SU-DHL-6 (cell line): ENCODE measurements around the gene HAT1.
"Not testable (repeated sequence)": the region's sequence is repeated elsewhere in the genome, so short reads cannot be mapped to it uniquely, and the experiment has no call there.

Experiments
- H2AFZ ChIP-seq: fragments of 200-600 bp; sonication (generic); 2 replicates; pipeline ENCODE4 v1.6.1; 2014; ENCODE audit warnings: low read depth, mild to moderate bottlenecking, moderate library complexity, mixed read lengths, antibody characterized with exemption, low read length; ENCODE audit not compliant: severe bottlenecking
- H3F3A ChIP-seq: fragments of 200-600 bp; shearing (Covaris generic); 2 replicates; pipeline ENCODE4 v1.6.0; 2016; ENCODE audit warnings: antibody characterized with exemption, mild to moderate bottlenecking; ENCODE audit not compliant: insufficient read depth
- H3K27ac ChIP-seq: fragments of 200-600 bp; sonication (generic); 2 replicates; pipeline ENCODE4 v1.5.1; 2016; ENCODE audit warnings: low read depth, mild to moderate bottlenecking, low read length, moderate library complexity, mixed read lengths
- H3K27me3 ChIP-seq: fragments of 200-600 bp; sonication (generic), shearing (Covaris generic); 2 replicates; pipeline ENCODE4 v1.6.0; 2014; ENCODE audit warnings: mild to moderate bottlenecking, low read length
- H3K36me3 ChIP-seq: fragments of 200-600 bp; sonication (generic); 2 replicates; pipeline ENCODE4 v1.6.1; 2014; ENCODE audit warnings: mild to moderate bottlenecking, low read length, mixed read lengths
- H3K4me2 ChIP-seq: fragments of 300-600, 200-600 bp; shearing (Covaris generic), sonication (generic); 2 replicates; pipeline ENCODE4 v1.6.0; 2014; ENCODE audit warnings: low read length, low read depth, mild to moderate bottlenecking; ENCODE audit not compliant: poor library complexity, severe bottlenecking
- H3K4me3 ChIP-seq: fragments of 200-600 bp; sonication (generic); 2 replicates; pipeline ENCODE4 v1.5.1; 2014; ENCODE audit warnings: antibody characterized with exemption, low read length, mild to moderate bottlenecking, mixed read lengths; ENCODE audit not compliant: insufficient read depth, poor library complexity, severe bottlenecking
- H3K79me2 ChIP-seq: fragments of 200-600 bp; sonication (generic); 2 replicates; pipeline ENCODE4 v1.6.1; 2014; ENCODE audit warnings: mild to moderate bottlenecking, low read length, moderate library complexity; ENCODE audit not compliant: insufficient read depth
- H3K9ac ChIP-seq: fragments of 200-600 bp; sonication (generic); 2 replicates; pipeline ENCODE4 v1.7.0; 2014; ENCODE audit warnings: mild to moderate bottlenecking, low read length
- H3K9me2 ChIP-seq: fragments of 200-600 bp; sonication (generic); replicated peaks from 2 replicates; pipeline ENCODE4 v1.6.1; 2014; ENCODE audit warnings: low read length; ENCODE audit not compliant: insufficient read depth
- H3K9me3 ChIP-seq: fragments of 200-600 bp; sonication (generic); 2 replicates; pipeline ENCODE4 v1.6.1; 2014; ENCODE audit warnings: low read length, mixed read lengths; ENCODE audit not compliant: insufficient read depth
- H4K20me1 ChIP-seq: fragments of 200-600 bp; sonication (generic); 2 replicates; pipeline ENCODE4 v1.6.1; 2014; ENCODE audit warnings: low read depth, mild to moderate bottlenecking, antibody characterized with exemption, low read length, moderate library complexity, mixed read lengths
- EZH2phosphoT487 ChIP-seq: fragments of 200-600 bp; sonication (generic), shearing (Covaris generic); conservative IDR thresholded peaks from 2 replicates; pipeline ENCODE4 v1.6.1; 2018; ENCODE audit warnings: mild to moderate bottlenecking, antibody characterized with exemption, low read length, moderate library complexity, mixed read lengths
- TF ChIP-seq, protein P1 (sequence below): fragments of 200-600 bp; sonication (generic); IDR thresholded peaks from one replicate; pipeline ENCODE4 v1.5.1; 2017; ENCODE audit warnings: antibody characterized with exemption, mild to moderate bottlenecking, low read length, moderate library complexity; ENCODE audit not compliant: insufficient read depth, poor library complexity, severe bottlenecking

HAT1 gene

GRCh38 chr2:171968509-171968908, 46.2 kb downstream of the HAT1 start:
- TF ChIP-seq, protein P1, sequence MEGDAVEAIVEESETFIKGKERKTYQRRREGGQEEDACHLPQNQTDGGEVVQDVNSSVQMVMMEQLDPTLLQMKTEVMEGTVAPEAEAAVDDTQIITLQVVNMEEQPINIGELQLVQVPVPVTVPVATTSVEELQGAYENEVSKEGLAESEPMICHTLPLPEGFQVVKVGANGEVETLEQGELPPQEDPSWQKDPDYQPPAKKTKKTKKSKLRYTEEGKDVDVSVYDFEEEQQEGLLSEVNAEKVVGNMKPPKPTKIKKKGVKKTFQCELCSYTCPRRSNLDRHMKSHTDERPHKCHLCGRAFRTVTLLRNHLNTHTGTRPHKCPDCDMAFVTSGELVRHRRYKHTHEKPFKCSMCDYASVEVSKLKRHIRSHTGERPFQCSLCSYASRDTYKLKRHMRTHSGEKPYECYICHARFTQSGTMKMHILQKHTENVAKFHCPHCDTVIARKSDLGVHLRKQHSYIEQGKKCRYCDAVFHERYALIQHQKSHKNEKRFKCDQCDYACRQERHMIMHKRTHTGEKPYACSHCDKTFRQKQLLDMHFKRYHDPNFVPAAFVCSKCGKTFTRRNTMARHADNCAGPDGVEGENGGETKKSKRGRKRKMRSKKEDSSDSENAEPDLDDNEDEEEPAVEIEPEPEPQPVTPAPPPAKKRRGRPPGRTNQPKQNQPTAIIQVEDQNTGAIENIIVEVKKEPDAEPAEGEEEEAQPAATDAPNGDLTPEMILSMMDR = no peak
- no peak for TF ChIP-seq EZH2phosphoT487
- no peak overlapping the region for H3K4me3 ChIP-seq
- no peaks in the 10 kb centered on the region for H3K9me3 ChIP-seq
- H2AFZ ChIP-seq = no peak overlapping the region
- H3K4me2 ChIP-seq = no peak overlapping the region
- H3K9ac ChIP-seq = no peak overlapping the region
- H3K79me2 ChIP-seq = no peaks in the 10 kb centered on the region
- H3K27me3 ChIP-seq = no peaks in the 10 kb centered on the region
- H3F3A ChIP-seq = no peaks in the 10 kb centered on the region
- H3K9me2 ChIP-seq = no peaks in the 10 kb centered on the region
- H3K27ac ChIP-seq = no peak overlapping the region
- peaks cover 15% of the 10 kb centered on the region; the same call in 1 of the 2 replicates for H3K36me3 ChIP-seq
- H4K20me1 ChIP-seq = no peaks in the 10 kb centered on the region

GRCh38 chr2:171972329-171972982, 50.2 kb downstream of the HAT1 start:
- H3K36me3 ChIP-seq = peaks cover 13% of the 10 kb centered on the region; the same call in 1 of the 2 replicates

GRCh38 chr2:171979103-171979502, 56.8 kb downstream of the HAT1 start:
- TF ChIP-seq EZH2phosphoT487 = no peak
- TF ChIP-seq, protein P1 = no peak
- Histone ChIP-seq H4K20me1 (no peaks in the 10 kb centered on the region), H3F3A (peaks cover 8% of the 10 kb centered on the region; the same call in 1 of the 2 replicates), H3K4me3 (no peak overlapping the region), H3K9ac (no peak overlapping the region), H3K79me2 (no peaks in the 10 kb centered on the region), H3K27me3 (no peaks in the 10 kb centered on the region), H3K9me3 (no peaks in the 10 kb centered on the region), H3K27ac (no peak overlapping the region), H2AFZ (no peak overlapping the region), H3K36me3 (peaks cover 40% of the 10 kb centered on the region; the same call in 1 of the 2 replicates), H3K9me2 (no peaks in the 10 kb centered on the region), H3K4me2 (no peak overlapping the region)

More at GRCh38 chr2:171972329-171972982, 50.2 kb downstream of the HAT1 start:
- TF ChIP-seq EZH2phosphoT487 = no peak
- TF ChIP-seq, protein P1 = no peak
- Histone ChIP-seq H2AFZ (no peak overlapping the region), H3K4me2 (no peak overlapping the region), H4K20me1 (no peaks in the 10 kb centered on the region), H3K79me2 (no peaks in the 10 kb centered on the region), H3K9me3 (no peaks in the 10 kb centered on the region), H3K9me2 (no peaks in the 10 kb centered on the region), H3K9ac (no peak overlapping the region), H3K4me3 (no peak overlapping the region), H3F3A (no peaks in the 10 kb centered on the region), H3K27me3 (no peaks in the 10 kb centered on the region), H3K27ac (no peak overlapping the region)

- not testable (repeated sequence) for H3K27me3 ChIP-seq, H3K4me3 ChIP-seq, H3K27ac ChIP-seq, H3K9me2 ChIP-seq, H4K20me1 ChIP-seq, H3K9ac ChIP-seq, H3K79me2 ChIP-seq, H3K4me2 ChIP-seq, H2AFZ ChIP-seq, H3K9me3 ChIP-seq, H3F3A ChIP-seq
- H3K36me3 ChIP-seq = peaks cover 31% of the 10 kb centered on the region; the same call in 1 of the 2 replicates
These were observed 61.7 kb downstream of the HAT1 start for GRCh38 chr2:171983924-171984323.
